Neural progenitor cell (in vitro differentiated cells): ENCODE data around the gene OIP5.

Experiments
- CTCF ChIP-seq: fragments of 200-600 bp; sonication (generic); IDR thresholded peaks from 2 replicates; pipeline ENCODE4 v1.5.1; 2017; ENCODE audit warnings: antibody characterized with exemption, mild to moderate bottlenecking
- EZH2 ChIP-seq: fragments of 200-600 bp; sonication (generic); IDR thresholded peaks from 2 replicates; pipeline ENCODE4 v1.6.1; 2017; ENCODE audit warnings: antibody characterized with exemption, mild to moderate bottlenecking, moderate library complexity

DNA sequence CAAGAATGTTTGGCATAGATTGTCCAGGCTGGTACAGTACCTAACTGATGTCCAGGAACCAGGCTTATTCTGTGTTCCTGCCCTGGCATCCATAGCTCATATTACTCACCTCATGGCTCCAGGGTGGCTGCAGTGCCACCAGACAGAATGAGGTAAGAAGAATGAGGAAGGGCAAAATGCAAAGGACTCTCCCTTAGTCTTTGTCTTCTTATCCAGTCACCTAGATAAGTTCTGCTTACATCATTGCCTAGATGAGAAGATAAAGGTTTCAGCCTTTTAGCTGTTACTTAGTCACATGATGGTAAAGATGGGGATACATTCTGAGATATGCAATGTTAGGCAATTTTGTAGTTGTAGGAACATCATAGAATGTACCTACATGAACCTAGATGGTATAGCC is 55.6 kb downstream of the OIP5 start:
- TF ChIP-seq CTCF (no peak), EZH2 (no peak)
